OCI-LY3 (cell line): ENCODE measurements around the gene ZSCAN20.
"Not testable (repeated sequence)": the region's sequence is repeated elsewhere in the genome, so short reads cannot be mapped to it uniquely, and the experiment has no call there.

Experiments
- H2AFZ ChIP-seq: fragments of 200-600, 300-600 bp; shearing (Covaris generic); 2 replicates; pipeline ENCODE4 v1.6.0; 2014; ENCODE audit warnings: antibody characterized with exemption, low read depth, low read length
- H3K27ac ChIP-seq: fragments of 200-600, 300-600 bp; sonication (generic); 2 replicates; pipeline ENCODE4 v1.5.1; 2014; ENCODE audit warnings: mild to moderate bottlenecking, low read length, moderate library complexity, mixed read lengths
- H3K27me3 ChIP-seq: fragments of 200-600, 300-600 bp; sonication (generic); 2 replicates; pipeline ENCODE4 v1.6.1; 2014; ENCODE audit warnings: low read depth, low read length, mixed read lengths
- H3K36me3 ChIP-seq: fragments of 200-600, 300-600 bp; sonication (generic); replicated peaks from 2 replicates; pipeline ENCODE3; 2014; ENCODE audit warnings: low read depth, low read length, mixed read lengths
- H3K4me1 ChIP-seq: fragments of 300-600, 200-600 bp; sonication (generic); 2 replicates; pipeline ENCODE4 v1.6.1; 2014; ENCODE audit warnings: low read length, mixed read lengths
- H3K4me2 ChIP-seq: fragments of 200-600, 300-600 bp; sonication (generic); 2 replicates; pipeline ENCODE4 v1.6.1; 2014; ENCODE audit warnings: low read length, mixed read lengths
- H3K4me3 ChIP-seq: fragments of 300-600, 200-600 bp; sonication (generic); 2 replicates; pipeline ENCODE4 v1.5.1; 2014; ENCODE audit warnings: antibody characterized with exemption, mild to moderate bottlenecking, low read length, moderate library complexity
- H3K79me2 ChIP-seq: fragments of 300-600, 200-600 bp; shearing (Covaris generic); 2 replicates; pipeline ENCODE4 v1.6.1; 2014; ENCODE audit warnings: mild to moderate bottlenecking, low read length, mixed read lengths
- H3K9ac ChIP-seq: fragments of 300-600, 200-600 bp; shearing (Covaris generic); 2 replicates; pipeline ENCODE4 v1.6.0; 2014; ENCODE audit warnings: mild to moderate bottlenecking, low read length, moderate library complexity
- H3K9me3 ChIP-seq: fragments of 200-600, 300-600 bp; shearing (Covaris generic); 2 replicates; pipeline ENCODE4 v1.6.1; 2014; ENCODE audit warnings: low read length, mixed read lengths; ENCODE audit not compliant: insufficient read depth
- H4K20me1 ChIP-seq: fragments of 200-600, 300-600 bp; sonication (generic); 2 replicates; pipeline ENCODE4 v1.6.1; 2016; ENCODE audit warnings: low read length, mixed read lengths; ENCODE audit not compliant: insufficient read depth
- EZH2phosphoT487 ChIP-seq: fragments of 200-600 bp; shearing (Covaris generic); IDR thresholded peaks from 2 replicates; pipeline ENCODE4 v1.6.1; 2018; ENCODE audit warnings: antibody characterized with exemption, mixed run types, low read depth
- TF ChIP-seq, protein P1 (sequence below): fragments of 200-600, 300-600 bp; sonication (generic); IDR thresholded peaks from 2 replicates; pipeline ENCODE4 v1.5.1; 2014; ENCODE audit warnings: antibody characterized with exemption, low read length, low read depth

ZSCAN20 gene

DNA sequence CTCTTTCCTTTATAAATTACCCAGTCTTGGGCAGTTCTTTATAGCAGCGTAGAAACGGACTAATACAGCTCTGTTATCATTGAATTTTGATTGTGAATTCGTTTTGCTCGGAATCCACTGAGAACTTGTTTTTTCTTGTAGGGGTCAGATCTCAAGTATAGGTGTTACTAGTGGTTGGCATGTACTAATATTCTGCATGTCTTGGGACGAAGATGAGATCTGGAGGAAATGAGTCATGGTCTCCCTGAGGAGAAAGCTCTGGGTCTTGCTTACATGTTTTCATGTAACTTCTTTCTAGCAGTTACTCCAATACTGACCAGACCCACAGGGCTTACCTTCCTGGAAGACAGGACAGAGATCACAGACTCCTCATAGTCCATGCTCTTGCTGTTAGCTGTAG lies 30.3 kb downstream of the ZSCAN20 start:
- TF ChIP-seq, protein P1, sequence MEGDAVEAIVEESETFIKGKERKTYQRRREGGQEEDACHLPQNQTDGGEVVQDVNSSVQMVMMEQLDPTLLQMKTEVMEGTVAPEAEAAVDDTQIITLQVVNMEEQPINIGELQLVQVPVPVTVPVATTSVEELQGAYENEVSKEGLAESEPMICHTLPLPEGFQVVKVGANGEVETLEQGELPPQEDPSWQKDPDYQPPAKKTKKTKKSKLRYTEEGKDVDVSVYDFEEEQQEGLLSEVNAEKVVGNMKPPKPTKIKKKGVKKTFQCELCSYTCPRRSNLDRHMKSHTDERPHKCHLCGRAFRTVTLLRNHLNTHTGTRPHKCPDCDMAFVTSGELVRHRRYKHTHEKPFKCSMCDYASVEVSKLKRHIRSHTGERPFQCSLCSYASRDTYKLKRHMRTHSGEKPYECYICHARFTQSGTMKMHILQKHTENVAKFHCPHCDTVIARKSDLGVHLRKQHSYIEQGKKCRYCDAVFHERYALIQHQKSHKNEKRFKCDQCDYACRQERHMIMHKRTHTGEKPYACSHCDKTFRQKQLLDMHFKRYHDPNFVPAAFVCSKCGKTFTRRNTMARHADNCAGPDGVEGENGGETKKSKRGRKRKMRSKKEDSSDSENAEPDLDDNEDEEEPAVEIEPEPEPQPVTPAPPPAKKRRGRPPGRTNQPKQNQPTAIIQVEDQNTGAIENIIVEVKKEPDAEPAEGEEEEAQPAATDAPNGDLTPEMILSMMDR: no peak

DNA sequence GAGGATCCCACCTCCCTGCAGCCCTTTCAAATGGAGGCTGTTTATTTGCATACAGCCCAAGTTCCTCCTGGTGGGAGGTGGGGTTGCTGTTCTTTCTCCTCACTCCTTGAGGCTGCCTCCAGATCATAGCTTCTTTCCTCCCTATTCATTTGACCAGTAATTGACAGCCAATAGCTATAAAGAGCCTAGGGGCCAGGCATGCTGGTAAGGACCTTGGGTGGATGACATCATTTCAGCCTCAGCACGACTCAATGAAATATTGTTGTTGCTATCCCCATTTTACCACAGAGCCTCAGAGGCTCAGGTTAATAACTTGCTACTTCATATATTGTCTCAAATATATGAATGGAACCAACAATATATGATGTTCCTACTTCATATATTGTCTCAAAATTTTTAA lies 31.1 kb downstream of the ZSCAN20 start:
- TF ChIP-seq, protein P1: no peak
- TF ChIP-seq EZH2phosphoT487: no peak
- Histone ChIP-seq H2AFZ (no peak overlapping the region), H3K36me3 (no peaks in the 10 kb centered on the region), H3K27ac (no peak overlapping the region), H3K79me2 (no peaks in the 10 kb centered on the region), H4K20me1 (no peaks in the 10 kb centered on the region), H3K9me3 (no peaks in the 10 kb centered on the region), H3K4me2 (no peak overlapping the region), H3K4me1 (no peaks in the 10 kb centered on the region), H3K27me3 (no peaks in the 10 kb centered on the region), H3K9ac (no peak overlapping the region), H3K4me3 (no peak overlapping the region)

More for the DNA sequence above, 30.3 kb downstream of the ZSCAN20 start:
- H3K9me3 ChIP-seq: no peaks in the 10 kb centered on the region
- H3K27me3 ChIP-seq: no peaks in the 10 kb centered on the region
- H3K36me3 ChIP-seq: no peaks in the 10 kb centered on the region
- H2AFZ ChIP-seq: no peak overlapping the region
- H3K4me2 ChIP-seq: no peak overlapping the region
- H3K9ac ChIP-seq: no peak overlapping the region
- no peaks in the 10 kb centered on the region for H4K20me1 ChIP-seq
- H3K4me1 ChIP-seq: no peaks in the 10 kb centered on the region
- H3K79me2 ChIP-seq: no peaks in the 10 kb centered on the region
- H3K27ac ChIP-seq: no peak overlapping the region
- no peak overlapping the region for H3K4me3 ChIP-seq

DNA sequence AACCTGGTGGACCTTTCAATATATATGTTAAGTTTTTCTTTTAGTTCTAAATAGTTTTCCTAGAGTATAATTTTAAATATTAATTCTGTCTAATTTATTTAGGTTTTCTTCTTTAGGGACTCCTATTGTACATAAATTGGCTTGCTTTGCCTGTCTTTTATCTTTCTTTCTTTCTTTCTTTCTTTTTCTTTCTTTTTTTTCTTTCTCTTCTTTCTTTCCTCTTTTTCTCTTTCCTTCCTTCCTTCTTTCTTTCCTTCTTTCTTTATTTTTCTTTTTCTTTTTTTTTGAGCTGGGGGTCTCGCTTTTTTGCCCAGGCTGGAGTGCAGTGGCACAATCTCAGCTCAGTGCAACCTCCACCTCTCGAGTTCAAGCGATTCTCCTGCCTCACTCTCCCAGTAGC lies 35.2 kb downstream of the ZSCAN20 start:
- Histone ChIP-seq H3K79me2 (no peaks in the 10 kb centered on the region), H3K4me3 (no peak overlapping the region), H3K27ac (no peak overlapping the region), H4K20me1 (no peaks in the 10 kb centered on the region), H3K27me3 (no peaks in the 10 kb centered on the region), H3K4me2 (no peak overlapping the region), H2AFZ (no peak overlapping the region), H3K9ac (no peak overlapping the region), H3K36me3 (no peaks in the 10 kb centered on the region), H3K9me3 (no peaks in the 10 kb centered on the region), H3K4me1 (no peaks in the 10 kb centered on the region)
- no peak for TF ChIP-seq EZH2phosphoT487
- TF ChIP-seq, protein P1: no peak

DNA sequence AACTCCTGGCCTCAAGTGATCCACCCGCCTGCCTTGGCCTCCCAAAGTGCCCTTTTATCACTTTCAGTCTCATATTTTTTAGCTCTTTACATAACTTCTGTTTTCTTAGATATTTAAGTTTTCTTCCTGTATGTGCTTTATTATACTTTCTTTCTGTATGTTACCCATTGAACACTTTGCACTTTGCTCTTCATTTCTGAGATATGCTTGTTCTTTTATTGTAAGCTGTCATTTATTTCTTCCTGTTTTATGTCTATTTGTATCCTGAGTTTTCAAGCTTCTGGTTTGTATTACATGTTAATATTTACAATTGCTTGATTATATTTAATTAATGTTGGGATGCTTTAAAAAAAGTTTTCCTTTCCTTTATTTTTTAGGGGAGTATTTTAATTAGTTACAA lies 35.7 kb downstream of the ZSCAN20 start:
- Histone ChIP-seq H4K20me1 (no peaks in the 10 kb centered on the region), H2AFZ (no peak overlapping the region), H3K4me2 (no peak overlapping the region), H3K27me3 (no peaks in the 10 kb centered on the region), H3K79me2 (no peaks in the 10 kb centered on the region), H3K27ac (no peak overlapping the region), H3K4me1 (no peaks in the 10 kb centered on the region), H3K9ac (no peak overlapping the region), H3K9me3 (no peaks in the 10 kb centered on the region), H3K4me3 (no peak overlapping the region), H3K36me3 (no peaks in the 10 kb centered on the region)
- no peak for TF ChIP-seq EZH2phosphoT487

DNA sequence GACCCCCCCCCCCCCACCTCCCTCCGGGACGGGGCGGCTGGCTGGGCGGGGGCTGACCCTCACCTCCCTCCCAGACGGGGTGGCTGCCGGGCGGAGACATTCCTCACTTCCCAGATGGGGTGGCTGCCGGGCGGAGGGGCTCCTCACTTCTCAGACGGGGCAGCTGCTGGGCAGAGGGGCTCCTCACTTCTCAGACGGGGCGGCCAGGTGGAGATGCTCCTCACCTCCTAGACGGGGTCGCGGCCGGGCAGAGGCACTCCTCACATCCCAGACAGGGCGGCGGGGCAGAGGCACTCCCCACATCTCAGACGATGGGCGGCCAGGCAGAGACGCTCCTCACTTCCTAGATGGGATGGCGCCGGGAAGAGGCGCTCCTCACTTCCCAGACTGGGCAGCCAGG lies 36.8 kb downstream of the ZSCAN20 start:
- not testable (repeated sequence) for H3K9me3 ChIP-seq, H3K36me3 ChIP-seq, H3K79me2 ChIP-seq, H3K4me2 ChIP-seq, H2AFZ ChIP-seq, H3K9ac ChIP-seq, H3K27ac ChIP-seq, H3K27me3 ChIP-seq, H4K20me1 ChIP-seq, H3K4me3 ChIP-seq, H3K4me1 ChIP-seq
